Fibroblast of villous mesenchyme (primary cell): Measurements from ENCODE around the gene PHLPP1. TPM values are rescaled to one million over a fixed set of nuclear protein-coding genes. Genes with fewer than 3 reads are reported as not detected.
A peak's percentile ranks its signal among the peaks of the same experiment; 100 is the strongest.

ENCODE experiments used
- DNase-seq: peaks from one replicate; pipeline ENCODE4 v3.0.0-alpha.2; 2010; ENCODE audit warnings: low read depth
- H3K4me3 ChIP-seq: 2 replicates; pipeline ENCODE4 v1.5.1; 2011; ENCODE audit warnings: low read depth, mild to moderate bottlenecking, low read length
- CTCF ChIP-seq: IDR thresholded peaks from 2 replicates; pipeline ENCODE4 v1.5.1; 2012; ENCODE audit warnings: low read depth, mild to moderate bottlenecking, low read length; ENCODE audit not compliant: insufficient read depth
- total RNA-seq: library from RNA; depleted of rRNA; stranded (reverse); fragments of >200 nt; gene quantifications from 2 replicates; pipeline ENCODE4 v1.2.3, GENCODE V29; 2012

The PHLPP1 gene
- total RNA-seq, 1 donor, result 4.7 TPM

DNA sequence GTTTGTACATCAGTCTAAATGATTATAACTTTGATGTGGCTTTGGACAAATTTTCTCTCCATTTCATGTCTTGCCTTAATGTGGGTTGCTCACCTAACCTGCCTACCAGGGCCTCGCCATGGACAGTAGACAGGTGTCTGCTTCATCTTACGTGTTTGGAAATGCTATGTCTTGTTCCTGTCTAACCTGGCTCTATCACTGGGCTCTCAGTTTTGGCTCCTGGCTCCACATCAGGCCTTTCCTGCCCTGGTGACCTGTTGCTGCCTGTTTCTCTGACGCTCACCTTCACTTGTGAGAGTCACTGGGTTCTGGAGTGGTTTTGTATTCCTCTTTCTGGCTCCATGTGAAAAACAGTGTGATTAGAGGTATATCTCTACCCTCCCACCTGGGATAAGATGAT, 65.9 kb downstream of the PHLPP1 start:
- DNase-seq, result no peak
- no peak for TF ChIP-seq CTCF
- H3K4me3 ChIP-seq, result no peak overlapping the region

- DNase-seq, result peak; percentile 86
- H3K4me3 ChIP-seq, result no peak overlapping the region
- no peak for TF ChIP-seq CTCF
These were observed 66.6 kb downstream of the PHLPP1 start for GRCh38 chr18:62781893-62782292.

DNA sequence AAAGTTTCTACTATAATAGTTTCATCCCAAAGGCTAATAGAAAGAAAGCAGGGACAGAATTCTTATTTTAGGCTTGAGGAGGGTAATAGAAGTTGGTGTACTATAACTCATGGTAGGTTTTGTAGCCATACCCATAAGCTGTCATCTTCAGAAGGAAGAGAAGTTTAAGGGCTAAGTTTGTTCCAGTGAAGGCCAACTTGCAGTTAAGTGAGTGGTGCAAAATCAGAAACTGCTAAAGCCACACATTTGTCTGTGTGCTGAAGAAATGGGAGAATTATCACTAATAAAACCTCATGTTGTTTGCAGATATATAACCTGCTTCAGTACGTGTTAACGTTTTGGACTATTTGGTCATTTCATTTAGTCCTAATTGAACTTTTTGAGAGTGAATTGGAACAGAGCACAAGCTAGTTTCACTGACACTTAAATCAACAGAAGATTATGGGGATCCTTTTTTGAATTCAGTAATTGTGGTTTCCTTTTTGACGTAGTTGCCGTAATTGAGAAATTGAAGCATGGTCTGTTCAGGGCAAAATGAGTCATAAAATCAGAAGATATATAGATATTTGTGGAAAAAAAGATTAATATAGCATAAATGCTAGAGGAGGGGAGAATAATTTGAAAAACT, 69.1 kb downstream of the PHLPP1 start:
- no peak overlapping the region for H3K4me3 ChIP-seq
- peak; percentile 63 for DNase-seq
- no peak for TF ChIP-seq CTCF

GRCh38 chr18:62784966-62785413, 69.6 kb downstream of the PHLPP1 start:
- peak; percentile 70 for DNase-seq

DNA sequence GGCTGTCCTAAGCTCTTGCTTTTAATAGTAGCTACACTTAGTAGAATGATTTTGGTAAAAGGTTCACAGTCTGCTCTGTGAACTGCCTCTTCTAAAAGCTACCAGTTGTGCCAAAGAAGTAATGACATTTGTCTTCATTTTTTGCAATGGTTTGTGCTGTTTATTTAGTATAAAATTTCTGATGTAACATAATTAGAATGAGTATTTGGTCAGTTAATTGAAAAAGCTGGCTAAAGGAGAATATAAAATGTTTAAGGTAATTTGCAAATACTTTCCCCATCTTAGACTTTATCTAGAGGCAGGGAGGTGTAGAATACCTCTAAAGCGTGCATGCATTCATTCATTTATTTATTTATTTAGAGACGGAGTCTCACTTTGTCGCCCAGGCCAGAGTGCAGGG, 71.3 kb downstream of the PHLPP1 start:
- no peak for TF ChIP-seq CTCF
- DNase-seq, result no peak
- no peak overlapping the region for H3K4me3 ChIP-seq

More at GRCh38 chr18:62784966-62785413, 69.6 kb downstream of the PHLPP1 start:
- no peak for TF ChIP-seq CTCF
- H3K4me3 ChIP-seq, result no peak overlapping the region

- TF ChIP-seq CTCF, result no peak
- no peak overlapping the region for H3K4me3 ChIP-seq
- DNase-seq, result no peak
These were observed 72.8 kb downstream of the PHLPP1 start for GRCh38 chr18:62788111-62788510.

DNA sequence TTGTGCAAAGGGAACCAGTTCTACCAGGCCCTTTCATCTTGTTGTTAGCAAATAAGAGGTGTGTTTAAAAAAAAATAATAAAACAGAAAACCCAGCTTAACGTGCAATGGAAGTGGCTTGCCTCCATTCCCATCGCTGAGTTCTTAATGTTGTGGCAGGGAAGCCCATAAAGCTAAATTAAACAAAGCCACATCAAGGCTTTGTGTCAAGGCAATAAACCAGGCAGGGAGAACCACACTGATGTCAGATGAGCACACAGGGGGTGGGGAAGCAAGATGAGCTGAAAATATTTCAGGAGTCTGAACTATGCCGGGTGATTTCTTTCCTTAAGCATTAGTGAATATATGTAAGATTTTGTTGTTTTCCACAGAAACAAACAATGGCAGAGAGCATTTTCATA, 73.5 kb downstream of the PHLPP1 start:
- H3K4me3 ChIP-seq, result no peak overlapping the region
- no peak for TF ChIP-seq CTCF
- peak; percentile 77 for DNase-seq
